CD4-positive, alpha-beta T cell treated with Interleukin-2 at 100 ng/mL for 4 hours (primary cell): ENCODE measurements around the gene PDK1.

Experiments used
- DNase-seq: peaks from one replicate; pipeline ENCODE4 v3.0.0-alpha.2; 2020; ENCODE audit warnings: low spot score

The PDK1 gene

DNA sequence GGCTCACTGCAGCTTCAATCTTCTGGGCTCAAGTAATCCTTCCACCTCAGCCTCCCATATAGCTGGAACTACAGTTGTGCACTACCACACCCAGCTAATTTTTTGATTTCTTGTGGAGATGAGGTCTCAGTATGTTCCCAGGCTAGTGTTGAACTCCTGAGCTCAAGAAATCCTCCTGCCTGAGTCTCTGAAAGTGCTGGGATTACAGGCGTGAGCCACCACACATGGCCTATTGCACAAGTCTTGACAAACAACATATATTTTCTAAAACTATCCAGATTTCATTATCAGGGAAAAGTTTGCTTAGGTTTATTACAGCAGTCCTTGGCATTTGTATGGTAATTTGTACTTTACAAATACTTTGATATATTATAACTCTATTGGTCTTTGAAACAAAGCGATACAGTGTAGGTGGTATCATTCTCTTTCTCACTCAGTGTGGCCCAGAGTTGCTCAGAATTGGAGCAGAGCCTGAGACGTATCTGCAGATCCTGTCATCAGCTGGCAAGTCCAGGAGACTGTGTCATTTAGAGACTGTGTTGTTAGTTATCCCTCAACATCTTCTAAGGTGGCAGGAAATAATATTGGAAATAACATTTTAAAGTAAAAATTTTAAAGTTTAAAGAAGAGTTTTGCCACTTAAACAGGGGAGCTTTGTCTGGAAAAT, 41.4 kb downstream of the PDK1 start:
- DNase-seq: no peak

DNA sequence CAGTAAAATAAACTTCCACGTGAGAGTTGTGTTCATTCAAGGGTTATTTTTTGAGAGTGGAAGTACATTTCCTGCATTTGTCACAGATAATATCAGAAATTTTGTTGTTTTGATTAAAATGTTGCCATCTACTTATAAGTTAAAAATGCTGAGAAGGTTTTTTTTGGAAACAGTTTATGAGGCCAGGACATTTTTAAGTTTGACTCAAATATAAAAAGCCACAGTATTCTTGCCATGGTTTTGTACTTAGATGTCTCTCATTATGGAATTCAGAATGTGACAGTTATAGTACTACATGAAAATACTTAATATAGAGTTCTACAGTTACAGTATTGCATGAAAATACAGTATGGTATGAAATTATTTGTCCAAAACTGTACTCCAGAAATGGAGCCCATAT, 44.1 kb downstream of the PDK1 start:
- no peak for DNase-seq

DNA sequence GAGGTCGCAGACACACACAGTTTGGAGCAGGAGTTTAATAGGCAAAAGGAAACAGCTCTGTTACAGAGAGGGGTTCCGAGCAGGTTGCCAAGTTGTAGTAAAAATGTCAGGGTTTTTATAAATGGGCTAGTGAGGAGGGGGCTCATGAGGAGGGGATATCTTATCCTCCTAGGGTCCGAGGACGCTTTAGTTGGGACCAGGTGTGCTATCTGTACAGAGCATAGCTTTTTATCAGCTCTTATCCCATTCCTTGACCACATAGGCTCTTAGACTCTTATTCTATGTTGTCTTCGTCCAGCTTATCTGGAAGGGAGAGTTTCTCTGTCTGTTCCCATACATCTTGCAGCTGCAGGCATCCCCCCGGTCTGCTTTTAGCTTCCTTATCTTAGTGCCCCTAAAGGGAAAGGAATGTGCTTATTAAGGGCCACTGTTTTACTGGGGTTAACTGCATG, 44.7 kb downstream of the PDK1 start:
- DNase-seq: no peak

DNA sequence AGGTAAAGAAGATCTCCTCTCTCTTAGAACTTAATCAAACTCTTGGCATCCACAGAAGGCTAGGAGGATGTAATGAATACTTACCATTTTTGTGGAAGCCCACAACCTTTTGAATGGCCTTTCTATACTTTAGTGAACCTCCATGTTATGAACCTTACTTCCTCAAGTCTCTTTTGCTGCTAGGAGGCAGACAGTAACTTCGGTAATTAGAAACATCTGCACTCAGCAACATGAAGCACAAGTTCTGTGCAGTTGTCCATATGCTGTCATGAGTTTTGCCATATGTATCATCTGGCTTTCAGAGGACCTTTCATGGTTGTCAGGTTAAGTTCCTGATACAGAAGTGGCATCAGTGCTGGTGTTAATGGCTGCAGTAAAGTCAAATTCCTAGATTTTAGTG, 50.4 kb downstream of the PDK1 start:
- no peak for DNase-seq

DNA sequence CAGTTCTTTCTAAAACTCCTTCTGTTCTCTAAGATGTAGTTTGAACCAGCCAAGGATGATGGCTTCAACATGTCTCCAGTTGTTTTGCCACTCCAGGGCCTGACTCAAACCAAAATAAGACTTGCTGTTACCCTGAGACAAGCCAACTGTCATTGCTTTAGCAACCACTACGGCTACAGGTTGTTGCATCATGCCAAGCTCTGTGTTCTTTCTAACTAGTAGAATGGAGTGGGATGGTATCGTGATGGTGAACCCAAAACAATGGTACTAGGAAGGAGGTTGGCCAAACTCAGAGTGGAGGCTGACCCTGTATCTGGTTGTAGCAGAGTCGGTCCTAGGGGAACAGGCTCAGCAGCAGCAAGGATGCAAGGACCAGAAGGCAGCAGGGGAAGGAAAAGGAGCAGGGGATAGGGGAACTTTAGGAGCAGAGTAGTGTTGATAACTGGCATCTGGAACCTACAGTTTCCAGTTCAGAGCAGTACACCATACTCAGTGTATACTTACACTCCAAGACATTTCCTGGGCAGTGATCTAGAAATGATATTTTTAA, 51.6 kb downstream of the PDK1 start:
- no peak for DNase-seq

DNA sequence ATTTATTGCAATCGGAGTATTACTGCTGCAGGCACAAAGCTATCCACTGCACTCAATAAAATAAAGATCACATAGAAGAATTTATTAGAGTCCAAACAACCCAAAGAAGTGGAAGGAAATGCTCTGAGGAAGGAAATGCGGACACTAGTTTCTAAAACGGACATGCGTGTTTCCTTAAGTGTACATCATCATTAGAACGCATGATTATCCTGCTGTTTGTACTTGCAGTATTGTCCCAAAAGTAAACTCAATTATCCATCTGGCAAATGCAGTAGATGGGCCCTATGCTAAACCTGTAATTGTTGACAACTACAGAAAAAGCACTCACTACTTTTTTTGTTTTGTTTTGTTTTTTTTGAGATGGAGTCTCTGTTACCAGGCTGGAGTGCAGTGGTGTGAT, 53.6 kb downstream of the PDK1 start:
- no peak for DNase-seq

DNA sequence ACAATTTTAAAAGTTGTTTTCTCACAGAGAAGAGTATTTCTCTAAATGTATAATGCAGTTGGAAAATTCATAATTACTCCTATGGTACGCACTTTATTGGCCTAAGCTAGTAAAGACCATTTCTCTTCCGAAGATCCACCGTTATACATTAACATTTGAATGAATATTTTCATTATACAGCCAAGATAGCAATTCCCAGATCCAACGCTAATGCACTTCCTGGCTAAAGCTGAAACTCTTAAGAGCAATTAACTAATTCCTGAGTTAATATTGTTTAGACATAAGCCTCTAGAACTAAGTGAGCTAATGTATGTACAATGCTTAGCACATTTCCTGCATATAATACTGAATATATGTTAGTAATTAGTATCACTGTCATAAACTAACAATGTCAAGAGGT, 56.2 kb downstream of the PDK1 start:
- DNase-seq: no peak

DNA sequence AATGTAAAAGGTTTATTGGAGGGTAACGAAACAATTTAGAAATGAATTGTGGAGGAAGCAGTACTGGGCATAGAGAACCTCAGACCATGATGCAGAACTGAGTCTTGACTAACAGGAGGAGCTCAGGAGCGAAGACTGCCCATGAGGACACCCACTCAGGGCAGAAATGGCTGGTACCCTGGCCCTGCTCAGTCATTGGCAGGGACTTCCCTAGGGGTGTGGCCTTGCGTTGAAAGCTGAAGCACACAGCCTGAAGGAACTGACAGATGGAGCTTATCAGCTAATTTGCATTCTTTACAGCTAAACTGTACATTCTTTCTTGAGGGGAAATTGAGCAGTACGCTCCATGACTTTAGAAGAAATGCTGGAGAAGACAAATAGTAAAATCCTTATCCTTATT, 57.1 kb downstream of the PDK1 start:
- no peak for DNase-seq

DNA sequence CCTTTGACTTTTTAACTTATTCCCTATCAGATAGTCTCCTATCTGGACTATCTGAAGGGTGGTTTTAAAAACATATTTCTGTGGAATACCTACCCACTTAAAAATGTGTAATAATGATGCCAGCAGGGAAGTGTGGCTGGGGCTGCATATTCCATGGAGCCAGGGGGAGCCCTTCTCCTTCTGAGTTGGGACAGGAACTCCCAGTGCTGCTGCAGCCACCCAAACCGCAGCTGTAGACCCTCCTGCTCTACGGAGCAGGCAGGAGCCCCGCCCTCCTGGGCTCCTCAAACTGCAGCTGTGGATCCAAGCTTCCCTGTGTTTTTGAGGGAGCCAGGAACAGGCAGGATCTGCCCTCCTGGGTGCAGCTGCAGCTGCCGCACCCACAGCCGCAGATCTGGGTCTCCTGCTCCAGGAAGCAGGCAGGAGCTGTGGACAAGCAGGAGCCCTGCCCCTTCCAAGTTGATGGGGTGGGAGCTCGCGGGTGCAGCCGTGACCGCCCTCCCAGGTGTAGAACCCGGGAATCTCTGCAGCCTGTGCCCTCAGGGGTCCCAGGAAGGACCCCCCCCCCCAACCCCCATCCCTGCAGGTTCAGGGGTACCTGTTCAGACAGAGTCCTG, 57.8 kb downstream of the PDK1 start:
- DNase-seq: no peak

DNA sequence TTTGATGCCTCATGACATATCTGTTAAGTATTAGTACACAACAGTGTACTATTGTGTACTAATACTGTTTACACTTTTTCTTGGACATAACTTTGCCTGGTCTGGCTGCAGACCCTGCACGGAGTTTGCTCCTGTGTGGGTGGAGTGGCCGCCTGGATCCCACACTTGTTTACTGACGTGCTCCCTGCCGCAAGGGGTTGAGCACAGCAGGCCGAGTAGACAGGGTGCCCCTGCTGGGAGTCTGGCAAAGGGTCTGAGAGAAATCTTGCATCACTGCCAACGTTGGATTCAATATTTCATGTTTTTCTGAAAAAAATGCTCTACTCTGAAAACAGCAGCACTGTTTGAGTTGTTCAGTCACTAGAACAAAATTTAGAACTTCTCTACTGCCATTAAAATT, 59.0 kb downstream of the PDK1 start:
- no peak for DNase-seq

DNA sequence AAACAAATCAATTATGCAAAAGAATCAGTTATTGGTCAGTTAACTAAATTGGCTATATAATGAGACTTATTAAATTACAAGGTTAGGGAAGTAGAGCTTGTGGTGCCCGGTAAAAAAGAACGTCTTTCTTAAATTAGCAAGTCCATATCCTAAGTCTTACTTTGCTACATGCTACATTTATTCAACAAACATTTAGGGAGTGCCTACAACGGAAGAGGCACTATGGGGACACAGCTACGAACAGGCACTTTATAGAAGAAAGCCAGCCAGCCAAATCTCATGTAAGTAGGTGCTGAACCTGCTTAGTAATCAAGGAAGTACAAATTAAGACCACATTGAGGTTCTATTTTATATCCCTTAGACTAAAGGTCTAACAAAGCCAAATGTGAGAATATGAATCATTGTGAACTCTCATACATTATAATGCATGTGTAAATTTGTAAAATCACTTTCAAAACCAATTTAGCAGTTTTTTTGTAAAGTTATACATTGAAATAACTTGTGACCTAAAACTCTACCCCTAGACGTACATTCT, 59.9 kb downstream of the PDK1 start:
- DNase-seq: no peak

DNA sequence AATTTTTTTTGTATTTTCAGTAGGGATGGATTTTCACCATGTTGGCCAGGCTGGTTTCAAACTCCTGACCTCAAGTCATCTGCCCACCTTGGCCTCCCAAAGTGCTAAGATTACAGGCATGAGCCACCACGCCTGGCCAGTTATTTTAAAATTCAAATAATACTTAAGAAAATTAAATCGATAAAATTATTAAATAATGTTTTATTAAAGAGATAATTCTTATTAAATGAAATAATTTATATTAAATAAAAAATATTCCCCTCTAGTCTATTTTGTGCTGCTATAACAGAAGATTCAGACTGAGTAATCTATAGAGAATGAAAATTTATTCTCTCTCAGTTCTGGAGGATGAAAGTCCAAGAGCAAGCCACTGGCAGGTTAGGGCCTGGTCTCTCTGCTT, 61.2 kb downstream of the PDK1 start:
- DNase-seq: no peak

DNA sequence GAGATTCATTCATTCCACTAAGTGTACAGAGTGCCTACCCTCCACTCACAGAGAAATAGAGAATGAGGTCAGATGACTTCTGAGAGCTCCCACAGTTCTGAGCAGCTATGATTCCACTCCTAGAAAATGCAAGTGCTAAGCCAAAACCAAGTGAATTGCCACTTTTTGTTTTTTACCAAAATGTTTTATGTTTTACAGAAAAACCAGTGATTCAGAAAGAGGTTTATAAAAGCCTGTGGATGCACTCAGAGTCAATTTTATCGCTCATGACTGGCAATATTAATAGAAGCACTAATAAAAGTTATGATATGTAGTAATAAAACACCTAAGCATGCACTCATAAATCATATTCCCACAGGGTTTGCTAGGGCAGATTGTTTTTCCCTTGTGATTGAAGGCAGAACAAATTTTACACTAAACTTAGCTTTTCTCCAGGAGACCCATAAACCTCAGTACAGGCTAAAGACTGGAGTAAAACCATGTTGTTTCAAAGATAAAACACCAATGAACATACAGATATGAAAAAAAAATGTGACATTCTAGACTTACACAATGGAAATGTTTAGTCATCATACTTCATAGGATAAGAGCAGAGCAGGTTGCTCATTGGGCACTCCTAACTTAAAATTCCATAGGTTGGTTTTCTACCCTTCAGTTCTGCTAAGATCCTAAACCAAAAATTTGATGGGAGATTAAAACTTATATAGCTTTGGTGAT, 67.5 kb downstream of the PDK1 start:
- DNase-seq: no peak

DNA sequence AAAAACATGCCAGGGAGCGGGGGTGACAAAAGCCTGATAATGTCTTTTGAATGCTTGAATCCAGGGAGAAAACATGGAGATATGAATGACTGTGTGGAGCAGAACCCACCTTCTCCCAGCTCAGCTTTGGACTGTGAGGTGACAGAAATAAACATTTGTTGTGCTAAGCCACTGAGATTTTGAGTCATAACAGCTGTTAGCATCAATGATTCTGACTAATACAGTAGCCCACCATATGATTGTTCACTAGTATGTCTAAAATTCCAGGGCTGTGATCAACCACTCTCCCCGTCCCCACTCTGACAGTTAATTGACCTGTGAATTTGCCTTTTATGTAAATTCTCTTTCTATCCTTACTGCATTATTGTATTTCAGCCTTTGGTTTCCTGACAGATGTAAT, 69.1 kb downstream of the PDK1 start:
- DNase-seq: no peak

DNA sequence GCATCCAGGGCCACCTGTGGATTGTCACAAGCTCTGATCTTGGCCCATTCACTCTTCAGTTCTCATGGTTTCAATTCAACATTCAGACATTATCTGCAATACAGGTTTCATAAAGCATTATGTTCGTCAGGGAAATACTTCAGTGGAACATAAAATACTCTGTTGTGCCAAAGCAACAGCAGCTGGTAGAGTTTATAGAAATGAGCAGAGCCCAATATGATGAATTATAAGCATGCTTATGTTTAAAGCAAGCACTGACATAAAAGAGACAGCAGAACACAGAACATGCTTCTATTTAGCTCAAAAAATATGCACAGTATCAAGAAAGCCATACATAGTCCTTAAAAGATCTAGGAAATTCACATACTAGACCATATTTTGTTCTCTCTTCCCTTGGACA, 71.3 kb downstream of the PDK1 start:
- no peak for DNase-seq

DNA sequence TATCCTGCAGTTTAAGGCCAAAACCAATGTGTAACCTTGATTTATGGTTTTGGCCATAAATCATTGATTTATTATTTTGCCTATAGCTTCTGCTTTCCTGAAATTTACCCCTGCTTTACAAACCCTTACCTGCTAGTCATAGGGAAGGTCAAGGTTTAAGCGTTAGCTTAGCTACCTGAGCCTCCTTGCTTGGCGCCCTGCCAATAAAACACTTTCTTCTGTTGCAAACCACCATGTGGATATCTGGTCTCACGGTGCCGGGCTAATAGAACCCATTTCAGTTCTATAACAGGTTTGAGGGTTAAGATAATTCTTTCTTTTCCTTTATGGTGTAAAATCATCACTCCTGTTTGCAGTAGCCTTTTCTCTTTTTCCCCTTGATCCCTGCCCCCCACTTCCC, 72.2 kb downstream of the PDK1 start:
- DNase-seq: no peak

DNA sequence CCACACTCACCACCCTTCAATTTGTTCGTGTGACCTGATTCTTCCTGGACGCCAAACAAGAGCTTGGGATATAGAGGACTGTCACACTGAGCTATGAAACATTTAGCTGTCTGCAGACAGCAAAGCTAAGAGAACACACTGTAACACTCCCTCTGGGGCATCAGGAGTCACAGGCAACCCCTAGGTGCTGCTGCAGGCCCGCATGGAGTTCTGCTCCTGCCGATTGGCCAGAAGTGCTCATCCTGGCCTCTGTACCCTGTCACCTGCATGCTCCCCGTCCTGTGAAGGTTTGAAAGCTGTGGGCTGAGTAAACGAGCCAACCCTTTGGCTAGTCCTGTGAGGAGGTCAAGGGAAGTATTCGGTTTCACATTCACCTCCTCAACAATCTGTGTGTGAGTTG, 73.7 kb downstream of the PDK1 start:
- no peak for DNase-seq

DNA sequence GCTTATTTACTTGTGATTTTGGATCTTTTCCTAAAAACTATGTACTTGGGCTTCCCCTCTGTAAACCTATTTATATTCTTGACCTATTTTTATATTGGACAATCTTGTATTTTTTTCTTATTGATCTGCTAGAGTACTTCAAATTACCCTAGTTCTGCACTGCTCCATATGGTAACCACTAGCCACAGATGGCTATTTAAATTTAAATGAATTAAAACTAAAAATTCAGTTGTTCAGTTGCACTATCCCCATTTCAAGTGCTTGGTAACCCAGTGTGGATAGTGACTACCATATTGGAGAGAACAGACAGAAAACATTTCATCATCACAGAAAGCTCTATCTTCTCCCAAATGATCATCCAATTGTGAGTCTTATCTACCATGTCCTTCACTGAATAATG, 74.3 kb downstream of the PDK1 start:
- DNase-seq: no peak

DNA sequence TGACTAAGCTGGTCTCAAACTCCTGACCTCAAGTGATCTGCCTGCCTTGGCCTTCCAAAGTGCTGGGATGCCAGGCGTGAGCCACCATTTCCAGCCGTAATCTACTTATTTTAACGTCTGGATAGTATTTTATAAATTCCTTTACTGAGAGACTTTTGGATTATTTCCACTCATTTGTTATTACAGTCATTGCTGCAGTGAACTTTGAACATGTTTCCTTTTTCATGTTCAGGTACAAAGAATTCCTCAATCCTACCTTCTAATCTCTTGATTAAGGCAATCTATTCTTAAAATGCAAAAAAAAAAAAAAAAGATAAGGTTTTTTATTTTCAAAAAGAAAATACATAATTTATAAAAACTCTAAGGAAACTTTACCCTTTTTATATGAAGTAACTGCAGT, 78.6 kb downstream of the PDK1 start:
- DNase-seq: no peak

DNA sequence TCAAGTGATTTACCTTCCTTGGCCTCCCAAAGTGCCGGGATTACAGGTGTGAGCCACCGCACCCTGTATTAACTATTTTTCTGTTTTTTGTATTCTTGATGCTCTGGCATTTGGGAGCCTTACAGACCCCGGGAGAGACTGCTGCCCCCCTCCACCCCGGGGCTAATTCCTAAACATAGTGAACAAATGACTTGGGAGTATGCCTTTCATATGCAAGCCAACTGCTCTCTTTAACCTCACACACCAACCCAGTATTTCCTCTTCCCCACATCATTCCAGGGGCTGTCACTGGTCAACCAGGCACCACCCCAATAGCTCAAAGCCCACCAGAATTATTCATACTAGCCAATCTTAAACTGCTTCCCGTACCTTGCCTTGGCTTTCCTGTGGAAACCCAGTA, 79.7 kb downstream of the PDK1 start:
- DNase-seq: no peak

DNA sequence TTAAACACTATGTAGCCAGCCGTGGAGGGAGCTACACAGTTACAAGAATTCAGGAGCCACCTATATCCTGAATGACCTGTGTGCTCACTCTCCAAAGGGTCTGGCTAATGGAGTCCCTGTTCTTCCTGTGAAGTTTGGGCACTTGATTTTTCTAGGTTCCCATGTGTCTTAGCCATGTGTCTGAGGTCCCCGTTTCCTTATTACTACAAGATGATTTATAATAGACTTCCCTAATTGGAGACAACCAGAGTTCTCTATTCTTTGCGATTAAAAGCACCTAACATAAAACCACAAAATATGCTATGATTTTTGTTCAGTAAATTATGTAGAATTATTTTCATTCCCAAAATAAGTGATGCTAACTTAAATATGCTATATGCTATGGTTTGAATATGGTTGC, 83.4 kb downstream of the PDK1 start:
- DNase-seq: no peak

DNA sequence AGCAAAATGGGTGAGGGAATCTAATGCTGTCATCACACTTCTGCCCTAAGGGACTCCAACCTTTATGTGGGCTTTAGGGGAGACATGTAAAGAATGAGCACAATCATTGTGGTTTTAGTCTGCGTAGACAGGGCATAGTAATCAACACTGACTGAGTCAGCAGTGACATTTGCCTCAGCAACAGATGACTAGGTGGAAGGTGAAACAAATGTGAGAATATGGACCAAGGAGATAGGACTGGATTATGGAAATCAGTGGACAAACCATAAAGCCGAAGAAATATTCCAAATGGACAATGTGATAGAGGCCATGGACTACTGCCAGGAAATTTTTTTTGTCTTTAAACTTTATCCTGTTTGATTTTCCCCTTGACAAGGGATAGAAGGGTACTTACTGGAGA, 83.9 kb downstream of the PDK1 start:
- DNase-seq: no peak

DNA sequence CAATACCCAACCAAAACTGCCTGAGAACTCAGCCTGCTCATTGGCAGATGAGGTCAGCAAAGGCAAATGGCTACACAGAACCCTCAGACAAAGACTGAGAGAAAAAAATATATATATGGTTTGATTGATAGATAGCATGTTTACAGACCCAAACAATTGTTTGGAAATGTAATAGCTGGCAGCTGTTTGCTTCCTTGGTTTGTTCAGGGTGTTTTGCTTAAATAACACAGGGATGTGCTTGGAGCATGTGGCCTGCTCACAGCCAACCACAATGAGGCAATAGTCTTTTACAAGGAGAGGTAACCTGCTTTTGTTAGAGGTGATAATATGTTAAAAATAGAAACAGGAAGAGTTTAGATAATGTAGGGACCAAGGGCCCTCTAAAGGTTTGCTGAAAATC, 84.5 kb downstream of the PDK1 start:
- DNase-seq: no peak
